OCI-LY7 (cell line): ENCODE measurements around the gene TOMM5. TPM values are rescaled to one million over a fixed set of nuclear protein-coding genes. Genes with fewer than 3 reads are reported as not detected.
A peak's percentile ranks its signal among the peaks of the same experiment; 100 is the strongest.

ENCODE experiments used
- BruUV-seq: library from RNA; stranded (reverse); fragments of 400-500 nt; replicated peaks from 2 replicates; lab custom pipeline; 2021; lab: Mats Ljungman, UMichigan
- CTCF ChIA-PET: fragments of 300-600 bp; sonication (Branson Sonifier 250); formaldehyde crosslinking; loops from one replicate; lab custom pipeline; 2022; ENCODE audit warnings: antibody characterized with exemption; ENCODE audit not compliant: unreplicated experiment; lab: Charles Lee
- POLR2A ChIA-PET: fragments of 300-600 bp; sonication (Branson Sonifier 250); formaldehyde crosslinking; loops from one replicate; lab custom pipeline; 2022; ENCODE audit warnings: antibody characterized with exemption; lab: Charles Lee
- DNase-seq: peaks from one replicate; pipeline ENCODE4 v3.0.0-alpha.2; 2015; ENCODE audit warnings: low spot score
- H2AFZ ChIP-seq: fragments of 200-600 bp; sonication (generic), shearing (Covaris generic); 2 replicates; pipeline ENCODE4 v1.6.1; 2014; ENCODE audit warnings: mild to moderate bottlenecking, antibody characterized with exemption, low read length, moderate library complexity
- H3K27ac ChIP-seq: fragments of 200-600 bp; sonication (generic); 2 replicates; pipeline ENCODE4 v1.5.1; 2014; ENCODE audit warnings: mixed run types, low read depth, mild to moderate bottlenecking, moderate library complexity, low read length, inconsistent platforms; ENCODE audit not compliant: poor library complexity, severe bottlenecking
- H3K36me3 ChIP-seq: fragments of 200-600 bp; sonication (generic); 2 replicates; pipeline ENCODE4 v1.6.1; 2014; ENCODE audit warnings: mild to moderate bottlenecking, antibody characterized with exemption, low read length, moderate library complexity, mixed read lengths; ENCODE audit not compliant: insufficient read depth
- H3K4me1 ChIP-seq: fragments of 200-600 bp; sonication (generic); 2 replicates; pipeline ENCODE4 v1.5.1; 2014; ENCODE audit warnings: mild to moderate bottlenecking, low read length; ENCODE audit not compliant: insufficient read depth, poor library complexity, severe bottlenecking
- H3K4me2 ChIP-seq: fragments of 200-600 bp; sonication (generic); 2 replicates; pipeline ENCODE4 v1.6.1; 2014; ENCODE audit warnings: mild to moderate bottlenecking, low read length
- H3K4me3 ChIP-seq: fragments of 200-600 bp; sonication (generic); 2 replicates; pipeline ENCODE4 v1.5.1; 2014; ENCODE audit warnings: mild to moderate bottlenecking, low read depth, low read length; ENCODE audit not compliant: poor library complexity, severe bottlenecking
- H3K79me2 ChIP-seq: fragments of 200-600 bp; sonication (generic); 2 replicates; pipeline ENCODE4 v1.6.1; 2016; ENCODE audit warnings: low read depth, mild to moderate bottlenecking, low read length, moderate library complexity, mixed read lengths; ENCODE audit not compliant: insufficient read depth
- H3K9me2 ChIP-seq: fragments of 200-600 bp; sonication (generic); 2 replicates; pipeline ENCODE4 v1.6.1; 2016; ENCODE audit warnings: mild to moderate bottlenecking, low read length, mixed read lengths; ENCODE audit not compliant: insufficient read depth
- H3K9me3 ChIP-seq: fragments of 200-600 bp; sonication (generic); 2 replicates; pipeline ENCODE4 v1.6.1; 2014; ENCODE audit warnings: mild to moderate bottlenecking, mixed run types, low read length, mixed read lengths
- H4K20me1 ChIP-seq: fragments of 200-600 bp; sonication (generic); 2 replicates; pipeline ENCODE4 v1.6.1; 2014; ENCODE audit warnings: mild to moderate bottlenecking, antibody characterized with exemption, low read length, moderate library complexity, mixed read lengths; ENCODE audit not compliant: insufficient read depth
- EZH2phosphoT487 ChIP-seq: fragments of 200-600 bp; sonication (generic); IDR thresholded peaks from 2 replicates; pipeline ENCODE4 v1.6.1; 2018; ENCODE audit warnings: low read depth, borderline replicate concordance, mild to moderate bottlenecking, mixed run types, antibody characterized with exemption, low read length, moderate library complexity, mixed read lengths
- intact Hi-C: fragments of 100-400 bp; cut with micrococcal nuclease; formaldehyde crosslinking; loops from one replicate; pipeline ENCODE4 v1.10.0; 2022; ENCODE audit not compliant: unreplicated experiment
- total RNA-seq, 2 experiments: library from RNA; depleted of rRNA in 1 of 2; stranded (reverse); fragments of >200 nt in 1 of 2; shearing (Covaris generic) in 1 of 2; gene quantifications; 2 replicates each; pipeline ENCODE4 v1.2.3, GENCODE V29; 2014 to 2022
- TF ChIP-seq, protein P1 (sequence below): fragments of 200-600 bp; sonication (generic); conservative IDR thresholded peaks from 2 replicates; pipeline ENCODE4 v1.5.1; 2014; ENCODE audit warnings: mild to moderate bottlenecking, antibody characterized with exemption, low read length, moderate library complexity, mixed read lengths

TOMM5 gene
- total RNA-seq, 2 experiments from 2014 or later = 132 to 215 TPM

GRCh38 chr9:37596504-37596903 lies 4.1 kb upstream of the TOMM5 start:
- CTCF ChIA-PET = no interaction called here
- intact Hi-C loops = no loop called here
- POLR2A ChIA-PET = interaction anchor here (0.6 to 1.3 kb wide), 2 partner anchors 30 to 37 kb away, joined by 3 to 5 read pairs; no protein-coding TSS in a partner anchor
- Histone ChIP-seq H2AFZ (no peak overlapping the region), H3K4me3 (no peak overlapping the region), H3K36me3 (no peaks in the 10 kb centered on the region; the same call in 1 of the 2 replicates), H3K4me2 (no peak overlapping the region), H4K20me1 (no peaks in the 10 kb centered on the region), H3K4me1 (peaks cover 26% of the 10 kb centered on the region), H3K79me2 (peaks cover 15% of the 10 kb centered on the region), H3K9me3 (no peaks in the 10 kb centered on the region), H3K27ac (no peak overlapping the region), H3K9me2 (no peaks in the 10 kb centered on the region)
- no peak for DNase-seq
- TF ChIP-seq, protein P1, sequence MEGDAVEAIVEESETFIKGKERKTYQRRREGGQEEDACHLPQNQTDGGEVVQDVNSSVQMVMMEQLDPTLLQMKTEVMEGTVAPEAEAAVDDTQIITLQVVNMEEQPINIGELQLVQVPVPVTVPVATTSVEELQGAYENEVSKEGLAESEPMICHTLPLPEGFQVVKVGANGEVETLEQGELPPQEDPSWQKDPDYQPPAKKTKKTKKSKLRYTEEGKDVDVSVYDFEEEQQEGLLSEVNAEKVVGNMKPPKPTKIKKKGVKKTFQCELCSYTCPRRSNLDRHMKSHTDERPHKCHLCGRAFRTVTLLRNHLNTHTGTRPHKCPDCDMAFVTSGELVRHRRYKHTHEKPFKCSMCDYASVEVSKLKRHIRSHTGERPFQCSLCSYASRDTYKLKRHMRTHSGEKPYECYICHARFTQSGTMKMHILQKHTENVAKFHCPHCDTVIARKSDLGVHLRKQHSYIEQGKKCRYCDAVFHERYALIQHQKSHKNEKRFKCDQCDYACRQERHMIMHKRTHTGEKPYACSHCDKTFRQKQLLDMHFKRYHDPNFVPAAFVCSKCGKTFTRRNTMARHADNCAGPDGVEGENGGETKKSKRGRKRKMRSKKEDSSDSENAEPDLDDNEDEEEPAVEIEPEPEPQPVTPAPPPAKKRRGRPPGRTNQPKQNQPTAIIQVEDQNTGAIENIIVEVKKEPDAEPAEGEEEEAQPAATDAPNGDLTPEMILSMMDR = no peak
- TF ChIP-seq EZH2phosphoT487 = no peak
- BruUV-seq = no TSS peak

DNA sequence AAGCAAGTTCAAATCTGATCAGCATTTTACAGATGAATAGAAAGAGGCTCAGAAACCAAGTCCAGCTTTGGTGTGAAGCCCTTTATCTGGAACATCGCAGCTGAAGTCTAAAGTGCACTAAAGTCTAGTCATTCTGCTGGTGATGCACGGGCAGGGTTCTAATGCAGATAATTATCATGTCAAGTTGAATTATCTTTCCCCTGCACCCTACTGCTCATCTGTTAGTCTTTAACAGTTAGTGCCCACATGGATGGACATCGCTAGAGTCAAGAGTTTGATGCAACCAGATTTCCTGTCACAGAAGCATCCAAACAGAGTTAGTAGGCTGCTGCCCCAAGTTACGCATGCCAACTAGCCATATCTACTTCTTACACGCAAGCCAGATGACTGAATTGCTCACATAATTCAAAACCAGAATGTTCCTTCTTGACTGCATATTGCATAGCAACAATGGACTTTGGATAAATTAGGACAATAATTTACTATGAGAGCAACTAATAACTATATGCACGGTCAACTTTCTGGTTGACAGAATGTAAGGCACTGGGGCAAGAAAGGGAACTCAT lies 1.6 kb upstream of the TOMM5 start:
- TF ChIP-seq, protein P1 = no peak
- TF ChIP-seq EZH2phosphoT487 = no peak
- H3K9me3 ChIP-seq = no peaks in the 10 kb centered on the region
- DNase-seq = no peak
- ChIA-PET POLR2A (interaction anchor here (0.5 to 0.7 kb wide), 3 partner anchors 18 to 221 kb away, joined by 3 to 6 read pairs (median 3); no protein-coding TSS in a partner anchor), CTCF (no interaction called here)
- intact Hi-C loops = loop anchor here (5.0 kb wide), 4 partner anchors 107 to 308 kb away; partner anchors contain the start of genes DCAF10, POLR1E and SLC25A51
- H3K27ac ChIP-seq = no peak overlapping the region
- H3K79me2 ChIP-seq = peaks cover 41% of the 10 kb centered on the region
- peaks cover 22% of the 10 kb centered on the region for H3K36me3 ChIP-seq
- peak overlapping the region; percentile 87 for H3K4me2 ChIP-seq
- peak overlapping the region; percentile 35 for H3K4me3 ChIP-seq
- peaks cover 18% of the 10 kb centered on the region for H4K20me1 ChIP-seq
- BruUV-seq = no TSS peak
- peaks cover 47% of the 10 kb centered on the region for H3K4me1 ChIP-seq
- peak overlapping the region; percentile 96 for H2AFZ ChIP-seq
- no peaks in the 10 kb centered on the region for H3K9me2 ChIP-seq

DNA sequence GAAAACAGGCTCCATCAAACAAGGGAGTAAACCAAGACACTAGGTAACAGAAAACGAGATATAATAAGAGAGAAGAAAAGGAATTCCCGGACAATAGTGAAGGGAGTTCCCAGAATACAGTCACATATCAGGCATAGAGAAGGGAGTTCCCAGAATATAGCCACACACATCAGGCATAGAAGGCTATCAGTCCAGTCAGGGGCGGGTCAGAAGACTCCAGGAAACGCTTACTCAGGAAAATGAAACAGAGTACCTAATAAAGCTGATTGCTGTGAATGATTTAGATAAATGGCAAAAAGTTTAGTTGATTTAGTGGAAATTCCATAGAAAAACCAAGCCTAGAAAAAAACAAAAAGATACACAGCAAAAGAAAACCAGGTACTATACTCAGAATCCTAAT lies 4.9 kb downstream of the TOMM5 start:
- Histone ChIP-seq H3K79me2 (peaks cover 65% of the 10 kb centered on the region), H3K36me3 (peaks cover 86% of the 10 kb centered on the region)
- intact Hi-C loops = no loop called here

More for the DNA sequence above, 4.9 kb downstream of the TOMM5 start:
- no peak overlapping the region for H2AFZ ChIP-seq
- H3K9me3 ChIP-seq = no peaks in the 10 kb centered on the region
- ChIA-PET POLR2A (no interaction called here), CTCF (no interaction called here)
- peaks cover 30% of the 10 kb centered on the region for H3K4me1 ChIP-seq
- no peak overlapping the region for H3K4me2 ChIP-seq
- peaks cover 26% of the 10 kb centered on the region for H4K20me1 ChIP-seq
- no peak overlapping the region for H3K27ac ChIP-seq
- TF ChIP-seq, protein P1 = no peak
- TF ChIP-seq EZH2phosphoT487 = no peak
- BruUV-seq = no TSS peak
- H3K4me3 ChIP-seq = no peak overlapping the region
- no peak for DNase-seq
- H3K9me2 ChIP-seq = no peaks in the 10 kb centered on the region
